Fibroblast of villous mesenchyme (primary cell): ENCODE results near the gene SCAF8. TPM values are rescaled to one million over a fixed set of nuclear protein-coding genes. Genes with fewer than 3 reads are reported as not detected.

ENCODE experiments used
- DNase-seq: peaks from one replicate; pipeline ENCODE4 v3.0.0-alpha.2; 2010; ENCODE audit warnings: low read depth
- H3K4me3 ChIP-seq: 2 replicates; pipeline ENCODE4 v1.5.1; 2011; ENCODE audit warnings: low read depth, mild to moderate bottlenecking, low read length
- CTCF ChIP-seq: IDR thresholded peaks from 2 replicates; pipeline ENCODE4 v1.5.1; 2012; ENCODE audit warnings: low read depth, mild to moderate bottlenecking, low read length; ENCODE audit not compliant: insufficient read depth
- small RNA-seq: library from RNA; depleted of rRNA; stranded (forward); fragments of <200 nt; gene quantifications from one replicate; pipeline ENCODE3, GENCODE V24; 2012
- total RNA-seq: library from RNA; depleted of rRNA; stranded (reverse); fragments of >200 nt; gene quantifications from 2 replicates; pipeline ENCODE4 v1.2.3, GENCODE V29; 2012

Gene SCAF8
- total RNA-seq, 1 donor, result 39.7 TPM

GRCh38 chr6:154876486-154877280, 143.5 kb downstream of the SCAF8 start:
- no peak for TF ChIP-seq CTCF
- DNase-seq, result no peak
- H3K4me3 ChIP-seq, result no peak overlapping the region

GRCh38 chr6:154878871-154879491, 145.8 kb downstream of the SCAF8 start:
- no peak overlapping the region for H3K4me3 ChIP-seq
- no peak for DNase-seq
- no peak for TF ChIP-seq CTCF

- DNase-seq, result peak; percentile 70
- no peak overlapping the region for H3K4me3 ChIP-seq
- TF ChIP-seq CTCF, result no peak
These were observed 148.9 kb downstream of the SCAF8 start for GRCh38 chr6:154882107-154882506.

Small RNA genes lying within 50 kb of the gene (small RNA-seq; reads per million reads assigned to genes)
- not detected for gene MIR1273C
- not detected for gene RNU6-824P

Other genes with a start within 250 kb of the SCAF8 start
- gene CNKSR3, start 222.7 kb upstream of the SCAF8 start, total RNA-seq, result 3.2 and 4.7 TPM in 2 replicates